ENCODE data around the gene ACTG1.
"Not testable (repeated sequence)": the region's sequence is repeated elsewhere in the genome, so short reads cannot be mapped to it uniquely, and the experiment has no call there.

The ACTG1 gene

DNA sequence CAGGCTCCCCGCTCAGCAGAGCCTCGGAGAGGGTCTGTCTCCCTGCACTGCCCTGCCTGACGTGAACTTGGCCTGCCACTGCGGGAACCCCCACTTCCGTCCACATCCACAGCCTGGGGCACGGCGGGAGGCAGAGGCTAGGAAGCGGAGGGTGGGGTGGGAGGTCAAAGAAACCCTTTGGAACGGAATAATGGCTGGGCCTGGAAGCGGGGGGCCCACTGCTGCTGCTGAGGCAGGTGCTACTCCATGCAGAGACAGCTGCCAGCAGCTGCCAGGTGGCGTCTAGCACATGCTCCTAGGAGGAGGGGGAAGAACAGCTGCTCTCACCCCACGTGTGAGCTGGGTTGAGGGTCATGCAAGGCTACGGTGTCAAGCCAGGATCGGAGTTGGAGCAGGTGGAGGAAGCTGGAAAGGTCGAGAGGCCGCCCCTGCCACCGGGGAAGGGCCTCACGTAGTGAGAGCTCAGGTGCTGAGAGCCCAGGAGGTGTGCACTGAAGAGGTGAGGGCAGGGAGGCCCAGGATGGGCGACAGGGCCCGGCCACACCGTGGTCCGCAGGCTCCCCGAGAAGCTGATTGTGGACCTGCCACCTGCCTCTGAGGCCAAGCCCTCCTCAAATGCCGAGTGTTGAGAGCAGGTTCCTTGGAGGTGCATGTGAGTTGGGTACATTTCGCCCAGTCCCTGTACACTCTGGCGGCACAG, 25.4 kb upstream of the ACTG1 start:
- Histone ChIP-seq H3K27ac (ENCODE audit: low read length) (no peak overlapping the region), H3K9me3 (ENCODE audit: control insufficient read depth in 2 of 2, low read length in 2 of 2) (no peaks in the 10 kb centered on the region), H3K27me3 (ENCODE audit: control insufficient read depth in 1 of 2, insufficient read depth in 2 of 2, low read length in 2 of 2) (peaks cover 26 to 39% of the 10 kb centered on the region in 2 donors), H3K4me1 (ENCODE audit: control insufficient read depth, insufficient read depth, low read length) (peaks cover 12% of the 10 kb centered on the region), H3K36me3 (ENCODE audit: control insufficient read depth in 2 of 2, insufficient read depth in 2 of 2, low read length in 2 of 2) (peaks cover 4 to 14% of the 10 kb centered on the region in 2 donors), H3K4me3 (ENCODE audit: low read length in 2 of 2) (no peak overlapping the region), H3K9ac (ENCODE audit: low read length in 2 of 2) (no peak overlapping the region)

DNA sequence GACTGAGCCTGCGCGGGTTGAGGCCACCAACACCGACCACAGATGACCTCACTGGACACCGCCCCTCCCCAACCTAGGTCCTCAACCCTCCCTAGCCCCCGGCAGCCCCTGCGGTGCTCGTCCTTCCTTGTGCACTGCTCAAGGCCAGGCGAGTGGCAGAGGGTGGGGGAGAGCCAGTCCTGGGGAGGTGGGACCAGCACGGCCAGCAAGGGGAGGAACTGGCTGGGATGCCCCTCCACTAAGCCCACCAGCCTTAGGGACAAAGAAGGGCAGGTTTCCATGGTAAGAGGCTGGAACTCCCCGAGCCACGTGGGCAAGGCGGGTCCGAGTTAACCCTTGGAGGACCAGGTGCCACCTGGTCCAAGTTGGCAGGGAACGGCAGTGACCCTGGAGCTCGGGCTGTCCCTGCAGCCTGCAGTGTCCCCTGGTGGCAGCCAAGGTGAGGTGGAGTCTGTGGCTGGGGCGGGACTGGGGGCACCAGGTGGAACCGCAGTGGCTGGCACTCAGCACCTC, 24.8 kb upstream of the ACTG1 start:
- H3K4me3 ChIP-seq (ENCODE audit: low read length in 2 of 2) = no peak overlapping the region

DNA sequence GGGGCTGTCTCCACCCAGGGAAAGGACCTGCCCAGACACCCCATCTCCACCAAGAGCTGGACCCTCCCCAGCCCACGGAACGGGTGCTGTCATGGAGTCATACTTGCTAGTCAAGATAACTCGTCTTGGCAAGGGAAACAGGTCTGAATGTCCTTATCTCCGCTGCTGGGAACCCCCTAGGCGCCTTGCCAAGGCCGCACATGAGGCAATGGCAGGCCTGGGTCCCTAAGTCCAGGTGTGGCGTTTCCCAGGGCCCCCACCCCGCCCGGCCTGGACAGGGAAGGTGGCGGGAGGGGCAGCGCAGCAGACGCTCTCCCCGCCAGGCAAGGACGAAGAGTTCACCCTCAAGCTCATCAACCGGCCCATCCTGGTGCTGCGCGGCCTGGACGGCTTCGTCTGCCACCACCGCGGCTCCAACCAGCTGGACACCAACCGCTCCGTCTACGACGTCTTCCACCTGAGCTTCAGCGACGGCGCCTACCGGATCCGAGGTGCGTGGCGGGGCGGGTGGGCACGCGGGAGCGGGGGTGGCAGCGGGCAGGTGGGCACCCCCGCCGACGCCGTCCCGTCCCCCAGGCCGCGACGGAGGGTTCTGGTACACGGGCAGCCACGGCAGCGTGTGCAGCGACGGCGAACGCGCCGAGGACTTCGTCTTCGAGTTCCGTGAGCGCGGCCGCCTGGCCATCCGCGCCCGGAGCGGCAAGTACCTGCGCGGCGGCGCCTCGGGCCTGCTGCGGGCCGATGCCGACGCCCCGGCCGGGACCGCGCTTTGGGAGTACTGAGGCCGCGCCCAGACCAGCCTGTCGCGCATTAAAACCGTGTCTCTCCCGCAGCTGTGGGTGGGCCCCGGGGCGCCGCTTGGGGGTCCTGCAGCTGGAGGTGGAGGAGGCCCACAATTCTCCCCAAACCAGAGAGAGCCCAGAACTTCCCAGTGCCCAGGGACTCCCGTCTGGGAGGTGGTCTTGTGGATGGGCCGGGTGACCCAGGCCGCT, 24.0 kb upstream of the ACTG1 start:
- Histone ChIP-seq H3K4me3 (ENCODE audit: low read length in 2 of 2) (no peak overlapping the region), H3K4me1 (ENCODE audit: control insufficient read depth, insufficient read depth, low read length) (peaks cover 12% of the 10 kb centered on the region), H3K9ac (ENCODE audit: low read length in 2 of 2) (no peak overlapping the region), H3K36me3 (ENCODE audit: control insufficient read depth in 2 of 2, insufficient read depth in 2 of 2, low read length in 2 of 2) (peaks cover 0 to 12% of the 10 kb centered on the region in 2 donors), H3K27ac (ENCODE audit: low read length) (no peak overlapping the region), H3K27me3 (ENCODE audit: control insufficient read depth in 1 of 2, insufficient read depth in 2 of 2, low read length in 2 of 2) (peaks cover 28 to 39% of the 10 kb centered on the region in 2 donors), H3K9me3 (ENCODE audit: control insufficient read depth in 2 of 2, low read length in 2 of 2) (no peaks in the 10 kb centered on the region)

More for the DNA sequence above, 24.8 kb upstream of the ACTG1 start:
- peaks cover 28 to 39% of the 10 kb centered on the region in 2 donors for H3K27me3 ChIP-seq (ENCODE audit: control insufficient read depth in 1 of 2, insufficient read depth in 2 of 2, low read length in 2 of 2)
- H3K9me3 ChIP-seq (ENCODE audit: control insufficient read depth in 2 of 2, low read length in 2 of 2) = no peaks in the 10 kb centered on the region
- H3K4me1 ChIP-seq (ENCODE audit: control insufficient read depth, insufficient read depth, low read length) = peaks cover 12% of the 10 kb centered on the region
- H3K9ac ChIP-seq (ENCODE audit: low read length in 2 of 2) = no peak overlapping the region
- H3K27ac ChIP-seq (ENCODE audit: low read length) = no peak overlapping the region
- H3K36me3 ChIP-seq (ENCODE audit: control insufficient read depth in 2 of 2, insufficient read depth in 2 of 2, low read length in 2 of 2) = peaks cover 0 to 12% of the 10 kb centered on the region in 2 donors

DNA sequence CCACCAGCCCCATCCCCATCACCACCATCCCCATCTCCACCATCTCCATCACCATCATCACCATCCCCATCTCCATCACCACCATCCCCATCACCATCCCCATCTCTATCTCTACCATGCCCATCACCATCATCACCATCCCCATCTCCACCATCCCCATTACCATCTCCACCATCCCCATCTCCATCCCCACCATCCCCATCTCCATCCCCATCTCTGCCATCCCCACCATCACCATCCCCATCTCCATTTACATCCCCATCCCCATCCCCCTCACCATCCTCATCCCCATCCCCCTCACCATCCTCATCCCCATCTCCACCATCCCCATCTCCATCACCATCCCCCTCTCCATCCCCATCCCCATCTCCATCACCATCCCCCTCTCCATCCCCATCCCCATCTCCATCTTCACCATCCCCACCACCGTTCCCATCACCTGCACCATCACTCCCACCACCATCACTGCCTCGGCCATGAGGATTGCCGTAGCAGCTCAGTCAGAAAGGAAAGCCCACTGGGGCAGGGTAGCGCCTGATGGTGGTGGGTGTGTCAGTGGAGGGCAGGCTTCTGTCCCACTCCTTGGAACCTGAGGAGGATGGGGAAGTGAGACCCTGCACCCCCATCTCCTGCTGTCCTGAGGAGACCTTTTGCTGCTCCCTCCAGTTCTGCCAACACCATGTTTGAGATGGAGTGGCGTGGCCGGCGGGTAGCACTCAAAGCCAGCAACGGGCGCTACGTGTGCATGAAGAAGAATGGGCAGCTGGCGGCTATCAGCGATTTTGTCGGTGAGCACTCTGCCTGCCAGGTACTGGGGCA, 23.1 kb upstream of the ACTG1 start:
- peaks cover 28 to 39% of the 10 kb centered on the region in 2 donors for H3K27me3 ChIP-seq (ENCODE audit: control insufficient read depth in 1 of 2, insufficient read depth in 2 of 2, low read length in 2 of 2)
- H3K27ac ChIP-seq (ENCODE audit: low read length) = no peak overlapping the region

DNA sequence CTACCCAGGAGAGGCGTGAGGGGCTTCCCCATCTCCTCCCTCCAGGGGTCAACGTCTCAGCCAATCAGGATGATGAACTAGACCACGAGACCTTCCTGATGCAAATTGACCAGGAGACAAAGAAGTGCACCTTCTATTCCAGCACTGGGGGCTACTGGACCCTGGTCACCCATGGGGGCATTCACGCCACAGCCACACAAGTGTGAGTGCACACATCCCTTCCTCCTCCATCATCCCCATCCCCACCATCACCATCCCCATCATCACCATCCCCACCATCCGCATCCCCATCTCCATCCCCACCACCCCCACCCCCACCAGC, 22.4 kb upstream of the ACTG1 start:
- Histone ChIP-seq H3K27me3 (ENCODE audit: control insufficient read depth in 1 of 2, insufficient read depth in 2 of 2, low read length in 2 of 2) (peaks cover 28 to 39% of the 10 kb centered on the region in 2 donors), H3K4me1 (ENCODE audit: control insufficient read depth, insufficient read depth, low read length) (peaks cover 12% of the 10 kb centered on the region), H3K4me3 (ENCODE audit: low read length in 2 of 2) (no peak overlapping the region), H3K36me3 (ENCODE audit: control insufficient read depth in 2 of 2, insufficient read depth in 2 of 2, low read length in 2 of 2) (peaks cover 0 to 5% of the 10 kb centered on the region in 2 donors), H3K9ac (ENCODE audit: low read length in 2 of 2) (no peak overlapping the region), H3K27ac (ENCODE audit: low read length) (no peak overlapping the region), H3K9me3 (ENCODE audit: control insufficient read depth in 2 of 2, low read length in 2 of 2) (no peaks in the 10 kb centered on the region)

More for the DNA sequence above, 23.1 kb upstream of the ACTG1 start:
- no peak overlapping the region for H3K4me3 ChIP-seq (ENCODE audit: low read length in 2 of 2)
- H3K36me3 ChIP-seq (ENCODE audit: control insufficient read depth in 2 of 2, insufficient read depth in 2 of 2, low read length in 2 of 2) = peaks cover 0 to 9% of the 10 kb centered on the region in 2 donors
- H3K9me3 ChIP-seq (ENCODE audit: control insufficient read depth in 2 of 2, low read length in 2 of 2) = no peaks in the 10 kb centered on the region
- no peak overlapping the region for H3K9ac ChIP-seq (ENCODE audit: low read length in 2 of 2)
- H3K4me1 ChIP-seq (ENCODE audit: control insufficient read depth, insufficient read depth, low read length) = peaks cover 12% of the 10 kb centered on the region

DNA sequence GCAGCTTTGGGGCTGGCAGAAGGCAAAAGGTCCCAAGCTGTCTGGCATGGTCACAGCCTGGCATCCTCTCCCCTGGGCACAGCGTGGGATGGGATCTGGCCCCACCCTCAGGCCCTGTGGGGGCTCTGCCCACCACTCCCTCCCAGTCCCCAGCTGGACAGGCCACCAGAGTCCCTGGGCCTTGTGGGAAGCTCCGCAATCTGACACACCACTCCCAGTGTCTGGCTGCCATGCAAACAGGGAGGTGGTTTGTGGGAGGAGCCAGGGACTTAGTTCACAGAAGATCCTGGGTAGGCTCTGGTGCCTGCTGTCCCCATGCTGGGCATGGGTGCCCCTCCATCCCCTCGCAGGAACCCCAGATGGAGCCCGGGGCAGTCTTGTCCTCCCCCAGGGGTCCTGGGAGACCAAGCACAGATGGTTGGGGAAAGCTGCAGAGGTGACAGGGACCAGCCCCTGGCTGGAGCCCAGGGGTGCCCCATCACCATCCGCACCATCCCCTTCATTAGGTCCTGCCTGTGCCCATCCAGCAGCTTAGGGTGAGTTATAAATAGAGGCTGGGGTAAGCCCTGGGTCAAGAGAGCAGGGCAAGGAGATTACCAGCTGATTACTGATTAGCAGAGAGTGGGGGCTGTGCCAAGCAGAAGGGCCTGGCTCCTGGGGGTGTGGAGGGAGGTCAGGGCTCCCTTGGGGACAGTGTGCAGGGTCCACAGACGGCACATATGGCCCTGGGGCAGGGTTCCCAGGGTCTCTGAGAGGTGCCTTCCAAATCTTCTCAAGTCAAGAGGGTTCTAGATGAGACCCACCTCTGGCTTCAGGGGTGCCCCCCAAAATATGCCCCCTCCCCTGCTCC, 21.8 kb upstream of the ACTG1 start:
- peaks cover 12% of the 10 kb centered on the region for H3K4me1 ChIP-seq (ENCODE audit: control insufficient read depth, insufficient read depth, low read length)
- H3K4me3 ChIP-seq (ENCODE audit: low read length in 2 of 2) = no peak overlapping the region
- no peaks in the 10 kb centered on the region for H3K9me3 ChIP-seq (ENCODE audit: control insufficient read depth in 2 of 2, low read length in 2 of 2)
- peaks cover 0 to 3% of the 10 kb centered on the region in 2 donors for H3K36me3 ChIP-seq (ENCODE audit: control insufficient read depth in 2 of 2, insufficient read depth in 2 of 2, low read length in 2 of 2)
- no peak overlapping the region for H3K27ac ChIP-seq (ENCODE audit: low read length)
- peaks cover 28 to 39% of the 10 kb centered on the region in 2 donors for H3K27me3 ChIP-seq (ENCODE audit: control insufficient read depth in 1 of 2, insufficient read depth in 2 of 2, low read length in 2 of 2)
- no peak overlapping the region for H3K9ac ChIP-seq (ENCODE audit: low read length in 2 of 2)

DNA sequence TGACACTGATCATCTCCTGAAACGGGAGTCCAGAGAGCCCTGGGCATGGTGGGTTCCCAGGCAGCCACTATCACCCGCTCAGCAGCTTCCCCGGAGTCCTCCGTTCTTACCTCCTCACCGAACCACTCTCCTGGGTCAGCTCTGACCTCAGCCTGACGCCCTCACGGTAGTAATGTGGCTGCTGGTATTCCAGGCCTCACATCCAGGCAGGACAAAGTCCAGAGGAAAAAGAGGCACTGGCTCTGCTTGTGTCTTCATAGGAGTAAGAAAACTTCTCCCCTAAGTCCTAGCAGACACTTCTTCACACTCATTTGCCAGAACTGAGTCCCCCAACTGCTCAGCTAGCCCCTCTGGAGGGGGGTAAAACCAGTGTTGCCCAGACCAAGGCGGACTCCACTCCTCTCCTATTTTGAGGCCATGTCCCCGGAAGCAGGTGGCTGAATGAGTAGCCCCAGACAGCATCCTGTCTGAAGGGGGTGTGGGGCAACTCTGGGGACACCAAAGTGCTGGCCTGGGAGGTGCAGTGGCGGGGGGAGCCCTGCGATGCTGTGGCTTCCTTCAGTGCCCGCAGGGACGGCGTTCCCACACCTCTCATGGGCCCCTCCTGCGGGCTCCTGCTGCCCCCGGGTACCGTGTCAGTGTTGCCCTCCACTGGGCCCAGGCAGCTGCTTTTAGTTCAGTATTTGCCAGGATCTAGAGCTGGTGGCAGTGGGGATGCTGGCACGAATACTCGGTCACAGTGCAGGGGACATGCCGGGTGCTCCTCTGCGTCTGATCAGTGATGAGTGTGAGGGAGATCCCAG, 20.9 kb upstream of the ACTG1 start:
- H3K9me3 ChIP-seq (ENCODE audit: control insufficient read depth in 2 of 2, low read length in 2 of 2) = no peaks in the 10 kb centered on the region
- H3K36me3 ChIP-seq (ENCODE audit: control insufficient read depth in 2 of 2, insufficient read depth in 2 of 2, low read length in 2 of 2) = peaks cover 0 to 3% of the 10 kb centered on the region in 2 donors
- H3K4me1 ChIP-seq (ENCODE audit: control insufficient read depth, insufficient read depth, low read length) = peaks cover 12% of the 10 kb centered on the region
- H3K27ac ChIP-seq (ENCODE audit: low read length) = no peak overlapping the region
- H3K4me3 ChIP-seq (ENCODE audit: low read length in 2 of 2) = no peak overlapping the region
- peaks cover 31 to 44% of the 10 kb centered on the region in 2 donors for H3K27me3 ChIP-seq (ENCODE audit: control insufficient read depth in 1 of 2, insufficient read depth in 2 of 2, low read length in 2 of 2)
- H3K9ac ChIP-seq (ENCODE audit: low read length in 2 of 2) = no peak overlapping the region

DNA sequence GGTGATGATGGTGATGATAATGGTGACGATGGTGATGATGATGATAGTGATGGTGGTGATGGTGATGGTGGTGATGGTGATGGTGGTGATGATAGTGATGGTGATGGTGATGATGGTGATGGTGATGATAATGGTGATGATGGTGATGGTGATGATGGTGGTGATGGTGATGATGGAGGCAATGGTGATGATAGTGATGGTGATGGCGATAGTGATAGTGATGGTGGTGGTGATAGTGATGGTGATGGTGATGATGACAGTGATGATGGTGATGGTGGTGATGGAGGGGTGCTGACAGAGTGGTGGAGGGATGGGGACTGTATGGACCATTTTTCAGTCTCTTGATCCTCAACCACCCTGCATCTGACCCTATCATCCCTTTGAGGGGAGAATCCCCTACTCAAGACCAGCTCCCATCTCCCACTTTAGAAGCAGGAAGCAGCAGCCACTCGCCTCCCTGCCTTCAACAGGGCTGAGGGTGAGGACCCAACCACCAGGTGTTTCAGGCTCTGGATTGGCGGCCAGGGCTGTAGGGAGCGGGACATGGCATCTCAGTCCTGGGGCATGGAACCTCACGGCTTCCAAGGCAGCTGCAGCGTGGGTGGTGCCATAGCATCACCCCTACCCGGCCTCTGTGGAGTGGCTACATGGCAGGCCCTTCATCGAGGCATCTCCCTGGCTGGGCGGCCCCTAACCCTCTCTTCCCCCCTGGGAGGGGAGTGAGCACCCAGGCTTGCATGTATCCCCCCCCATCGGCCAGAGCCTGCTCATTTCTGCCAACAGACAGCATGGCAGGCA, 20.1 kb upstream of the ACTG1 start:
- no peaks in the 10 kb centered on the region for H3K36me3 ChIP-seq (ENCODE audit: control insufficient read depth in 2 of 2, insufficient read depth in 2 of 2, low read length in 2 of 2)
- H3K9ac ChIP-seq (ENCODE audit: low read length in 2 of 2) = no peak overlapping the region
- H3K4me3 ChIP-seq (ENCODE audit: low read length in 2 of 2) = no peak overlapping the region
- H3K27me3 ChIP-seq (ENCODE audit: control insufficient read depth in 1 of 2, insufficient read depth in 2 of 2, low read length in 2 of 2) = peaks cover 28 to 46% of the 10 kb centered on the region in 2 donors
- no peaks in the 10 kb centered on the region for H3K9me3 ChIP-seq (ENCODE audit: control insufficient read depth in 2 of 2, low read length in 2 of 2)
- H3K4me1 ChIP-seq (ENCODE audit: control insufficient read depth, insufficient read depth, low read length) = peaks cover 14% of the 10 kb centered on the region
- no peak overlapping the region for H3K27ac ChIP-seq (ENCODE audit: low read length)

DNA sequence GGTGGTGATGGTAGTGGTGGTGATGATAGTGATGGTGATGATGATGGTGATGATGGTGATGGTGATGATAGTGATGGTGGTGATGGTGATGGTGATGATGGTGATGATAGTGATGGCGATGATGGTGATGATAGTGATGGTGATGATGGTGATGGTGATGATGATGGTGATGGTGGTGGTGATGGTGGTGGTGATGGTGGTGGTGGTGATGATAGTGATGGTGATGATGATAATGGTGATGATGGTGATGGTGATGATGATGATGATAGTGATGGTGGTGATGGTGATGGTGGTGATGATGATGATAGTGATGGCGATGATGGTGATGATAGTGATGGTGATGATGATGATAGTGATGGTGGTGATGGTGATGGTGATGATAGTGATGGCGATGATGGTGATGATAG, 19.4 kb upstream of the ACTG1 start:
- H3K27ac ChIP-seq (ENCODE audit: low read length); H3K9me3 ChIP-seq (ENCODE audit: control insufficient read depth in 2 of 2, low read length in 2 of 2); H3K9ac ChIP-seq (ENCODE audit: low read length in 2 of 2); H3K36me3 ChIP-seq (ENCODE audit: control insufficient read depth in 2 of 2, insufficient read depth in 2 of 2, low read length in 2 of 2); H3K4me3 ChIP-seq (ENCODE audit: low read length in 2 of 2): not testable (repeated sequence)
- Histone ChIP-seq H3K4me1 (ENCODE audit: control insufficient read depth, insufficient read depth, low read length) (peaks cover 11% of the 10 kb centered on the region), H3K27me3 (ENCODE audit: control insufficient read depth in 1 of 2, insufficient read depth in 2 of 2, low read length in 2 of 2) (peaks cover 31 to 46% of the 10 kb centered on the region in 2 donors)

All from stomach smooth muscle (tissue), 2 donors.